ENCODE results near the gene PLPP4. TPM values are rescaled to one million over a fixed set of nuclear protein-coding genes. Genes with fewer than 3 reads are reported as not detected.
A peak's percentile ranks its signal among the peaks of the same experiment; 100 is the strongest.

PLPP4 gene
- polyA plus RNA-seq, 1 donor from 2014 or later = 4.4 TPM

GRCh38 chr10:120578134-120578533 lies 121.1 kb downstream of the PLPP4 start:
- H3K27me3 ChIP-seq (ENCODE audit: insufficient read depth, low read depth, low read length) = no peaks in the 10 kb centered on the region
- H3K9me2 ChIP-seq (ENCODE audit: insufficient read depth, low read length) = no peaks in the 10 kb centered on the region
- H4K20me1 ChIP-seq (ENCODE audit: insufficient read depth) = no peaks in the 10 kb centered on the region
- no peaks in the 10 kb centered on the region for H3F3A ChIP-seq (ENCODE audit: insufficient read depth, low read length, poor library complexity, severe bottlenecking)
- H3K4me3 ChIP-seq (ENCODE audit: low read length) = no peak overlapping the region
- no peak overlapping the region for H3K4me2 ChIP-seq (ENCODE audit: low read length)
- TF ChIP-seq EP300 (conservative IDR thresholded peaks at IDR 0.05; ENCODE audit: poor library complexity, severe bottlenecking) = no peak
- TF ChIP-seq RAD21 (conservative IDR thresholded peaks at IDR 0.05) = no peak
- no peak for TF ChIP-seq EZH2 (IDR thresholded peaks at IDR 0.05; ENCODE audit: borderline replicate concordance, insufficient read depth, low read length, poor library complexity, severe bottlenecking)
- no peak for TF ChIP-seq MXI1 (conservative IDR thresholded peaks at IDR 0.05; ENCODE audit: poor library complexity, severe bottlenecking)
- no peak for TF ChIP-seq SMC3 (conservative IDR thresholded peaks at IDR 0.05; ENCODE audit: poor library complexity)
- no peak for TF ChIP-seq REST (IDR thresholded peaks at IDR 0.05; ENCODE audit: borderline replicate concordance)
- no peak overlapping the region for H2AFZ ChIP-seq (ENCODE audit: low read depth, low read length)
- H3K79me2 ChIP-seq (replicated peaks; ENCODE audit: insufficient read depth, low read length) = no peaks in the 10 kb centered on the region
- no peaks in the 10 kb centered on the region for H3K9me3 ChIP-seq (ENCODE audit: low read length)
- H3K36me3 ChIP-seq (ENCODE audit: insufficient read depth, low read length) = no peaks in the 10 kb centered on the region
- H3K27ac ChIP-seq (ENCODE audit: low read length) = no peak overlapping the region
- no peak overlapping the region for H3K9ac ChIP-seq (ENCODE audit: low read length)

- Histone ChIP-seq H3K4me2 (ENCODE audit: low read length) (no peak overlapping the region), H4K20me1 (ENCODE audit: insufficient read depth) (no peaks in the 10 kb centered on the region), H3K9me2 (ENCODE audit: insufficient read depth, low read length) (no peaks in the 10 kb centered on the region), H2AFZ (ENCODE audit: low read depth, low read length) (no peak overlapping the region), H3F3A (ENCODE audit: insufficient read depth, low read length, poor library complexity, severe bottlenecking) (no peaks in the 10 kb centered on the region), H3K4me3 (ENCODE audit: low read length) (no peak overlapping the region), H3K36me3 (ENCODE audit: insufficient read depth, low read length) (no peaks in the 10 kb centered on the region), H3K27ac (ENCODE audit: low read length) (peak overlapping the region; percentile 94), H3K9me3 (ENCODE audit: low read length) (no peaks in the 10 kb centered on the region), H3K27me3 (ENCODE audit: insufficient read depth, low read depth, low read length) (no peaks in the 10 kb centered on the region), H3K79me2 (replicated peaks; ENCODE audit: insufficient read depth, low read length) (no peaks in the 10 kb centered on the region), H3K9ac (ENCODE audit: low read length) (no peak overlapping the region)
- TF ChIP-seq RAD21 (conservative IDR thresholded peaks at IDR 0.05) (no peak), EZH2 (IDR thresholded peaks at IDR 0.05; ENCODE audit: borderline replicate concordance, insufficient read depth, low read length, poor library complexity, severe bottlenecking) (no peak), POLR2AphosphoS5 (IDR thresholded peaks at IDR 0.05) (no peak), SMC3 (conservative IDR thresholded peaks at IDR 0.05; ENCODE audit: poor library complexity) (no peak), MXI1 (conservative IDR thresholded peaks at IDR 0.05; ENCODE audit: poor library complexity, severe bottlenecking) (no peak)
Measured at GRCh38 chr10:120578890-120579289, 121.9 kb downstream of the PLPP4 start.

GRCh38 chr10:120580918-120581895 lies 124.2 kb downstream of the PLPP4 start:
- Histone ChIP-seq H3K27me3 (ENCODE audit: insufficient read depth, low read depth, low read length) (no peaks in the 10 kb centered on the region), H3K9me2 (ENCODE audit: insufficient read depth, low read length) (no peaks in the 10 kb centered on the region), H3K79me2 (replicated peaks; ENCODE audit: insufficient read depth, low read length) (no peaks in the 10 kb centered on the region), H3K4me3 (ENCODE audit: low read length) (peak overlapping the region; percentile 26), H3K9me3 (ENCODE audit: low read length) (no peaks in the 10 kb centered on the region), H2AFZ (ENCODE audit: low read depth, low read length) (no peak overlapping the region), H3F3A (ENCODE audit: insufficient read depth, low read length, poor library complexity, severe bottlenecking) (no peaks in the 10 kb centered on the region), H3K27ac (ENCODE audit: low read length) (peak overlapping the region; percentile 94), H3K36me3 (ENCODE audit: insufficient read depth, low read length) (no peaks in the 10 kb centered on the region), H3K9ac (ENCODE audit: low read length) (peak overlapping the region; percentile 63), H4K20me1 (ENCODE audit: insufficient read depth) (no peaks in the 10 kb centered on the region), H3K4me2 (ENCODE audit: low read length) (no peak overlapping the region)
- no peak for TF ChIP-seq MXI1 (conservative IDR thresholded peaks at IDR 0.05; ENCODE audit: poor library complexity, severe bottlenecking)
- no peak for TF ChIP-seq CTCF (IDR thresholded peaks at IDR 0.05; ENCODE audit: poor library complexity, severe bottlenecking)
- TF ChIP-seq EZH2 (IDR thresholded peaks at IDR 0.05; ENCODE audit: borderline replicate concordance, insufficient read depth, low read length, poor library complexity, severe bottlenecking) = no peak
- TF ChIP-seq EP300 (conservative IDR thresholded peaks at IDR 0.05; ENCODE audit: poor library complexity, severe bottlenecking) = no peak
- no peak for TF ChIP-seq POLR2AphosphoS5 (IDR thresholded peaks at IDR 0.05)
- TF ChIP-seq RAD21 (conservative IDR thresholded peaks at IDR 0.05) = no peak
- TF ChIP-seq REST (IDR thresholded peaks at IDR 0.05; ENCODE audit: borderline replicate concordance) = no peak
- no peak for TF ChIP-seq SMC3 (conservative IDR thresholded peaks at IDR 0.05; ENCODE audit: poor library complexity)
- TF ChIP-seq TAF1 (IDR thresholded peaks at IDR 0.05; ENCODE audit: low read depth) = no peak

Measured in neural cell (in vitro differentiated cells).